GM23338 (cell line): Measurements from ENCODE around the gene SCRT2. TPM values are rescaled to one million over a fixed set of nuclear protein-coding genes. Genes with fewer than 3 reads are reported as not detected.

Experiments
- ATAC-seq: fragments of 200-7000 bp; cut with Tn5 transposase; 3 replicates; pipeline ENCODE4 v1.9.1; 2020
- DNase-seq: peaks from one replicate; pipeline ENCODE4 v3.0.0-alpha.2; 2015; ENCODE audit warnings: low spot score
- H2AFZ ChIP-seq: fragments of 200-600 bp; sonication (generic); 2 replicates; pipeline ENCODE4 v1.8.0; 2016; ENCODE audit warnings: antibody characterized with exemption, mild to moderate bottlenecking, moderate library complexity
- H3F3A ChIP-seq: fragments of 200-600 bp; sonication (generic); replicated peaks from 2 replicates; pipeline ENCODE4 v1.8.0; 2017; ENCODE audit warnings: antibody characterized with exemption, mixed run types, low read depth
- H3K27ac ChIP-seq: fragments of 200-600 bp; sonication (generic); 2 replicates; pipeline ENCODE4 v1.6.1; 2016; ENCODE audit warnings: low read depth
- H3K27me3 ChIP-seq: fragments of 200-600 bp; sonication (generic); 2 replicates; pipeline ENCODE4 v1.8.0; 2016; ENCODE audit warnings: mild to moderate bottlenecking, mixed run types, moderate library complexity; ENCODE audit not compliant: insufficient read depth
- H3K36me3 ChIP-seq: fragments of 200-600 bp; sonication (generic); 2 replicates; pipeline ENCODE4 v1.8.0; 2016; ENCODE audit warnings: mild to moderate bottlenecking; ENCODE audit not compliant: insufficient read depth
- H3K4me1 ChIP-seq: fragments of 200-600 bp; sonication (generic); 2 replicates; pipeline ENCODE4 v1.8.0; 2016; ENCODE audit warnings: mild to moderate bottlenecking, moderate library complexity; ENCODE audit not compliant: insufficient read depth
- H3K4me2 ChIP-seq: fragments of 200-600 bp; sonication (generic); 2 replicates; pipeline ENCODE4 v1.7.1; 2017; ENCODE audit warnings: mixed run types
- H3K4me3 ChIP-seq: fragments of 200-600 bp; sonication (generic); 2 replicates; pipeline ENCODE4 v1.6.1; 2016; ENCODE audit warnings: mixed run types
- H3K79me2 ChIP-seq: fragments of 200-600 bp; sonication (generic); replicated peaks from 2 replicates; pipeline ENCODE4 v1.8.0; 2017; ENCODE audit warnings: mild to moderate bottlenecking; ENCODE audit not compliant: insufficient read depth
- H3K9me2 ChIP-seq: fragments of 200-600 bp; sonication (generic); 2 replicates; pipeline ENCODE4 v1.8.0; 2017; ENCODE audit not compliant: insufficient read depth
- H4K20me1 ChIP-seq: fragments of 200-600 bp; sonication (generic); replicated peaks from 2 replicates; pipeline ENCODE4 v1.8.0; 2017; ENCODE audit warnings: mild to moderate bottlenecking; ENCODE audit not compliant: insufficient read depth
- H3K27ac Mint-ChIP-seq: 2 replicates; pipeline ENCODE4 v1.8.0; 2020; ENCODE audit warnings: inconsistent platforms, mild to moderate bottlenecking, moderate library complexity, mixed read lengths
- H3K27me3 Mint-ChIP-seq: 3 replicates; pipeline ENCODE4 v1.8.0; 2022; ENCODE audit warnings: low read depth, mild to moderate bottlenecking, moderate library complexity, mixed read lengths, inconsistent platforms; ENCODE audit not compliant: insufficient read depth, poor library complexity
- H3K36me3 Mint-ChIP-seq: 3 replicates; pipeline ENCODE4 v1.8.0; 2021; ENCODE audit warnings: low read depth, mild to moderate bottlenecking, inconsistent platforms, moderate library complexity, mixed read lengths
- H3K4me1 Mint-ChIP-seq: 3 replicates; pipeline ENCODE4 v1.8.0; 2020; ENCODE audit warnings: mild to moderate bottlenecking, inconsistent platforms, mixed read lengths
- H3K4me3 Mint-ChIP-seq: 3 replicates; pipeline ENCODE4 v1.8.0; 2021; ENCODE audit warnings: moderate library complexity, mild to moderate bottlenecking, inconsistent platforms, mixed read lengths
- H3K9me3 Mint-ChIP-seq: 3 replicates; pipeline ENCODE4 v1.8.0; 2020; ENCODE audit warnings: moderate library complexity, mild to moderate bottlenecking, inconsistent platforms, mixed read lengths
- EZH2 ChIP-seq: fragments of 200-600 bp; sonication (generic); IDR thresholded peaks from one replicate; pipeline ENCODE4 v1.8.0; 2017; ENCODE audit warnings: antibody characterized with exemption, mild to moderate bottlenecking, low read depth; ENCODE audit not compliant: unreplicated experiment
- EZH2phosphoT487 ChIP-seq: fragments of 200-600 bp; sonication (generic); IDR thresholded peaks from one replicate; pipeline ENCODE4 v1.8.1; 2018; ENCODE audit warnings: antibody characterized with exemption; ENCODE audit not compliant: unreplicated experiment
- STAT1 ChIP-seq: IDR thresholded peaks from one replicate; pipeline ENCODE4 v1.6.1; 2016; ENCODE audit warnings: antibody characterized with exemption; ENCODE audit not compliant: unreplicated experiment
- ZNF114 ChIP-seq: fragments of 250-450 bp; sonication (Bioruptor Pico); IDR thresholded peaks from 2 replicates; pipeline ENCODE4 v1.5.0; 2020; ENCODE audit warnings: mild to moderate bottlenecking, moderate library complexity
- ZNF331 ChIP-seq: fragments of 250-450 bp; sonication (Bioruptor Pico); IDR thresholded peaks from 2 replicates; pipeline ENCODE4 v1.5.0; 2020; ENCODE audit warnings: low read depth, mild to moderate bottlenecking, moderate library complexity
- polyA plus RNA-seq: library from polyadenylated mRNA; unstranded; fragments of >200 nt; fragmentation: Nextera tagmentation; extraction: Ambion mirVana; gene quantifications from 2 replicates; pipeline ENCODE4 v1.2.1, GENCODE V29; 2016
- total RNA-seq: library from RNA; depleted of rRNA; stranded (reverse); fragments of >200 nt; shearing (Covaris generic); gene quantifications from 2 replicates; pipeline ENCODE4 v1.2.3, GENCODE V29; 2014
- TF ChIP-seq, protein P1 (sequence below): fragments of 250-450 bp; sonication (Bioruptor Pico); IDR thresholded peaks from 2 replicates; pipeline ENCODE4 v1.5.0; 2020; ENCODE audit warnings: mild to moderate bottlenecking, moderate library complexity
- TF ChIP-seq, protein P2 (sequence below): IDR thresholded peaks from 2 replicates; pipeline ENCODE4 v1.6.1; 2016; ENCODE audit warnings: antibody characterized with exemption
- TF ChIP-seq, protein P3 (sequence below), 2 experiments: fragments of 200-600 bp in 1 of 2; sonication (generic) in 1 of 2; conservative IDR thresholded peaks; 2 replicates each; pipeline versions ENCODE4 v1.5.1 to v1.6.1; 2016 to 2017; ENCODE audit warnings: antibody characterized with exemption in 2 of 2, low read depth in 2 of 2, mild to moderate bottlenecking in 2 of 2, moderate library complexity in 1 of 2

SCRT2 gene
- total and polyA plus RNA-seq, 2 experiments from 2014 or later = 0.31 TPM; not detected in 1

DNA sequence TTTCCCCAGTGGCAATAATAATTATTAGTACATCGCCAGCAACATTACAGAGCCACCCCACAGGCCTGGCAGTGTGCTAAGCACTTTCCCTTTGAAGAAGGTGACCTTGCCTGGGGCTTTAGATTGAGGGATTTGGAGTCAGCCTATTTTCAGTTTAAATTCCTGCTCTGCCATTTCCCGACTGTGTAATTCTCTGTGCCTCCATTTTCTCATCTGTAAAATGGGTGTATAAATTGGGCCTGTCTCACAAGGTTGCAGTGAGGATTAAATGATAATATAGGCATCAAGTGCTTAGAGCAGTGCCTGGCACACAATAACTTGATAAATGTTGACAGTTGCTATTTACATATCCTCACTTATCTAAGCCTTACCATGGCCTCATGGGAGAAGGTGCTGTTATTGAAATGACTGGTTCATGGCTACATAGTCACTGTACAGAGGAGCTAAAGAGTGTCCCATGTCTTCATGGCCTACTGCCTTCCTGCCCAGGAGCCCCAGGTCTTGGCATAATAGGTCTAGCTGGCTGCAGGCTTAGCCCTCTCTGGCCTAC lies 5.1 kb upstream of the SCRT2 start (continued):
- TF ChIP-seq, protein P1, sequence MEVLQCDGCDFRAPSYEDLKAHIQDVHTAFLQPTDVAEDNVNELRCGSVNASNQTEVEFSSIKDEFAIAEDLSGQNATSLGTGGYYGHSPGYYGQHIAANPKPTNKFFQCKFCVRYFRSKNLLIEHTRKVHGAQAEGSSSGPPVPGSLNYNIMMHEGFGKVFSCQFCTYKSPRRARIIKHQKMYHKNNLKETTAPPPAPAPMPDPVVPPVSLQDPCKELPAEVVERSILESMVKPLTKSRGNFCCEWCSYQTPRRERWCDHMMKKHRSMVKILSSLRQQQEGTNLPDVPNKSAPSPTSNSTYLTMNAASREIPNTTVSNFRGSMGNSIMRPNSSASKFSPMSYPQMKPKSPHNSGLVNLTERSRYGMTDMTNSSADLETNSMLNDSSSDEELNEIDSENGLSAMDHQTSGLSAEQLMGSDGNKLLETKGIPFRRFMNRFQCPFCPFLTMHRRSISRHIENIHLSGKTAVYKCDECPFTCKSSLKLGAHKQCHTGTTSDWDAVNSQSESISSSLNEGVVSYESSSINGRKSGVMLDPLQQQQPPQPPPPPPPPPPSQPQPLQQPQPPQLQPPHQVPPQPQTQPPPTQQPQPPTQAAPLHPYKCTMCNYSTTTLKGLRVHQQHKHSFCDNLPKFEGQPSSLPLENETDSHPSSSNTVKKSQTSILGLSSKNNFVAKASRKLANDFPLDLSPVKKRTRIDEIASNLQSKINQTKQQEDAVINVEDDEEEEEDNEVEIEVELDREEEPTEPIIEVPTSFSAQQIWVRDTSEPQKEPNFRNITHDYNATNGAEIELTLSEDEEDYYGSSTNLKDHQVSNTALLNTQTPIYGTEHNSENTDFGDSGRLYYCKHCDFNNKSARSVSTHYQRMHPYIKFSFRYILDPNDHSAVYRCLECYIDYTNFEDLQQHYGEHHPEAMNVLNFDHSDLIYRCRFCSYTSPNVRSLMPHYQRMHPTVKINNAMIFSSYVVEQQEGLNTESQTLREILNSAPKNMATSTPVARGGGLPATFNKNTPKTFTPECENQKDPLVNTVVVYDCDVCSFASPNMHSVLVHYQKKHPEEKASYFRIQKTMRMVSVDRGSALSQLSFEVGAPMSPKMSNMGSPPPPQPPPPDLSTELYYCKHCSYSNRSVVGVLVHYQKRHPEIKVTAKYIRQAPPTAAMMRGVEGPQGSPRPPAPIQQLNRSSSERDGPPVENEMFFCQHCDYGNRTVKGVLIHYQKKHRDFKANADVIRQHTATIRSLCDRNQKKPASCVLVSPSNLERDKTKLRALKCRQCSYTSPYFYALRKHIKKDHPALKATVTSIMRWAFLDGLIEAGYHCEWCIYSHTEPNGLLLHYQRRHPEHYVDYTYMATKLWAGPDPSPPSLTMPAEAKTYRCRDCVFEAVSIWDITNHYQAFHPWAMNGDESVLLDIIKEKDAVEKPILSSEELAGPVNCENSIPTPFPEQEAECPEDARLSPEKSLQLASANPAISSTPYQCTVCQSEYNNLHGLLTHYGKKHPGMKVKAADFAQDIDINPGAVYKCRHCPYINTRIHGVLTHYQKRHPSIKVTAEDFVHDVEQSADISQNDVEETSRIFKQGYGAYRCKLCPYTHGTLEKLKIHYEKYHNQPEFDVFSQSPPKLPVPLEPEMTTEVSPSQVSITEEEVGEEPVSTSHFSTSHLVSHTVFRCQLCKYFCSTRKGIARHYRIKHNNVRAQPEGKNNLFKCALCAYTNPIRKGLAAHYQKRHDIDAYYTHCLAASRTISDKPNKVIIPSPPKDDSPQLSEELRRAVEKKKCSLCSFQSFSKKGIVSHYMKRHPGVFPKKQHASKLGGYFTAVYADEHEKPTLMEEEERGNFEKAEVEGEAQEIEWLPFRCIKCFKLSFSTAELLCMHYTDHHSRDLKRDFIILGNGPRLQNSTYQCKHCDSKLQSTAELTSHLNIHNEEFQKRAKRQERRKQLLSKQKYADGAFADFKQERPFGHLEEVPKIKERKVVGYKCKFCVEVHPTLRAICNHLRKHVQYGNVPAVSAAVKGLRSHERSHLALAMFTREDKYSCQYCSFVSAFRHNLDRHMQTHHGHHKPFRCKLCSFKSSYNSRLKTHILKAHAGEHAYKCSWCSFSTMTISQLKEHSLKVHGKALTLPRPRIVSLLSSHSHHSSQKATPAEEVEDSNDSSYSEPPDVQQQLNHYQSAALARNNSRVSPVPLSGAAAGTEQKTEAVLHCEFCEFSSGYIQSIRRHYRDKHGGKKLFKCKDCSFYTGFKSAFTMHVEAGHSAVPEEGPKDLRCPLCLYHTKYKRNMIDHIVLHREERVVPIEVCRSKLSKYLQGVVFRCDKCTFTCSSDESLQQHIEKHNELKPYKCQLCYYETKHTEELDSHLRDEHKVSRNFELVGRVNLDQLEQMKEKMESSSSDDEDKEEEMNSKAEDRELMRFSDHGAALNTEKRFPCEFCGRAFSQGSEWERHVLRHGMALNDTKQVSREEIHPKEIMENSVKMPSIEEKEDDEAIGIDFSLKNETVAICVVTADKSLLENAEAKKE (CRISPR knock-in tag) = no peak
- TF ChIP-seq, protein P2, sequence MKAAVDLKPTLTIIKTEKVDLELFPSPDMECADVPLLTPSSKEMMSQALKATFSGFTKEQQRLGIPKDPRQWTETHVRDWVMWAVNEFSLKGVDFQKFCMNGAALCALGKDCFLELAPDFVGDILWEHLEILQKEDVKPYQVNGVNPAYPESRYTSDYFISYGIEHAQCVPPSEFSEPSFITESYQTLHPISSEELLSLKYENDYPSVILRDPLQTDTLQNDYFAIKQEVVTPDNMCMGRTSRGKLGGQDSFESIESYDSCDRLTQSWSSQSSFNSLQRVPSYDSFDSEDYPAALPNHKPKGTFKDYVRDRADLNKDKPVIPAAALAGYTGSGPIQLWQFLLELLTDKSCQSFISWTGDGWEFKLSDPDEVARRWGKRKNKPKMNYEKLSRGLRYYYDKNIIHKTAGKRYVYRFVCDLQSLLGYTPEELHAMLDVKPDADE = no peak
- TF ChIP-seq EZH2 = no peak
- no peak for TF ChIP-seq EZH2phosphoT487
- TF ChIP-seq STAT1 = no peak

DNA sequence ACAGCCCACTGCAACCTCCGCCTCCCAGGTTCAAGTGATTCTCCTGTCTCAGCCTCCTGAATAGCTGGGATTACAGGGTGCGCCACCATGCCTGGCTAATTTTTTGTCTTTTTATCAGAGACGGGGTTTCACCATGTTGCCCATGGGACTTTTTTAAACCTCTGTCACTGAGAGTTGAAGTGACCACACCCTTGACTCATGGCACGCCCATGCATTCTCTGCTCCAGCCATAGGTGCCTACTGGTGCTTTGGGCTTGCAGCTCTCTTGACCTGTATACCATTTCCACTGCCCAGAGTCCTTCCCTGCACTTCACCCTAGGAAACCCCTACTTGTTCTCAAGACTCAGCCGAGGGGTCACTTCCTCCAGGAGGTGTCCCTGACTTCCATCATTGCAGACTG lies 2.4 kb upstream of the SCRT2 start:
- Histone ChIP-seq H3F3A (0 out of 2 replicates have a peak, but pooled peaks cover 4% of the 10 kb centered on the region), H3K4me3 (no peak overlapping the region), H3K79me2 (no peaks in the 10 kb centered on the region), H3K4me1 (peaks cover 17% of the 10 kb centered on the region; the same call in 1 of the 2 replicates), H3K9me2 (no peaks in the 10 kb centered on the region), H3K27ac (no peak overlapping the region), H3K36me3 (no peaks in the 10 kb centered on the region), H4K20me1 (no peaks in the 10 kb centered on the region), H2AFZ (no peak overlapping the region), H3K27me3 (peaks cover 47% of the 10 kb centered on the region), H3K4me2 (no peak overlapping the region)
- Mint-ChIP-seq H3K27me3 (peaks cover 42% of the 10 kb centered on the region), H3K4me3 (no peak overlapping the region; the same call in 2 of the 3 replicates), H3K36me3 (no peaks in the 10 kb centered on the region), H3K27ac (no peak overlapping the region), H3K9me3 (no peaks in the 10 kb centered on the region), H3K4me1 (peaks cover 21% of the 10 kb centered on the region)
- TF ChIP-seq ZNF114 (CRISPR knock-in tag) (no peak), STAT1 (no peak), ZNF331 (no peak), EZH2phosphoT487 (no peak), EZH2 (no peak)
- TF ChIP-seq, protein P3, sequence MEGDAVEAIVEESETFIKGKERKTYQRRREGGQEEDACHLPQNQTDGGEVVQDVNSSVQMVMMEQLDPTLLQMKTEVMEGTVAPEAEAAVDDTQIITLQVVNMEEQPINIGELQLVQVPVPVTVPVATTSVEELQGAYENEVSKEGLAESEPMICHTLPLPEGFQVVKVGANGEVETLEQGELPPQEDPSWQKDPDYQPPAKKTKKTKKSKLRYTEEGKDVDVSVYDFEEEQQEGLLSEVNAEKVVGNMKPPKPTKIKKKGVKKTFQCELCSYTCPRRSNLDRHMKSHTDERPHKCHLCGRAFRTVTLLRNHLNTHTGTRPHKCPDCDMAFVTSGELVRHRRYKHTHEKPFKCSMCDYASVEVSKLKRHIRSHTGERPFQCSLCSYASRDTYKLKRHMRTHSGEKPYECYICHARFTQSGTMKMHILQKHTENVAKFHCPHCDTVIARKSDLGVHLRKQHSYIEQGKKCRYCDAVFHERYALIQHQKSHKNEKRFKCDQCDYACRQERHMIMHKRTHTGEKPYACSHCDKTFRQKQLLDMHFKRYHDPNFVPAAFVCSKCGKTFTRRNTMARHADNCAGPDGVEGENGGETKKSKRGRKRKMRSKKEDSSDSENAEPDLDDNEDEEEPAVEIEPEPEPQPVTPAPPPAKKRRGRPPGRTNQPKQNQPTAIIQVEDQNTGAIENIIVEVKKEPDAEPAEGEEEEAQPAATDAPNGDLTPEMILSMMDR (conservative IDR thresholded peaks at IDR 0.05; ENCODE audit: low read depth in 2 of 2) = no peak
- ATAC-seq (no peak), DNase-seq (no peak)
